ENCODE data around the gene LDAH.

DNA sequence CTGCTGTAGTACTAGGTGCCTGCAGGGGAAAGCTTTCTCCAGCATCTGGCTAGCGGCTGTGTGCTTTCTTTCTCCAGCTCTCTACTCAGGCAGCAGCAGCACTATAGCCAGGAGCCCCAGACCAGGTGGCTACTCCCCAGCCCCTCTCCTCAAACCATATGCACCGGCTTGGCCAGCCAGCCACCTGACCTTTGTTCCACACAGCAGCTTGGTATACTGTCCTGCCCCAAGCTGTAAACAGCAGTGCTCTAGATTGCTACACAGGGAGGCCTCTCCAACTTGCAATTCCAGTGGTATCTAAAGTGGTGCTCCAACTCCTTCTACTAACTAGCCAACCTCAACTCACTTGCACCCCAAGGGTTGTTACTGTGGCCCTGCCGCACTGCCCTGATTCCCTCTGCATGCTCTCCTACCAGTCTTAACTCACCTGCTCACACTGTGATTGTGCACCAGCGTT is 19.6 kb downstream of the LDAH start:
- TF ChIP-seq, protein P1, sequence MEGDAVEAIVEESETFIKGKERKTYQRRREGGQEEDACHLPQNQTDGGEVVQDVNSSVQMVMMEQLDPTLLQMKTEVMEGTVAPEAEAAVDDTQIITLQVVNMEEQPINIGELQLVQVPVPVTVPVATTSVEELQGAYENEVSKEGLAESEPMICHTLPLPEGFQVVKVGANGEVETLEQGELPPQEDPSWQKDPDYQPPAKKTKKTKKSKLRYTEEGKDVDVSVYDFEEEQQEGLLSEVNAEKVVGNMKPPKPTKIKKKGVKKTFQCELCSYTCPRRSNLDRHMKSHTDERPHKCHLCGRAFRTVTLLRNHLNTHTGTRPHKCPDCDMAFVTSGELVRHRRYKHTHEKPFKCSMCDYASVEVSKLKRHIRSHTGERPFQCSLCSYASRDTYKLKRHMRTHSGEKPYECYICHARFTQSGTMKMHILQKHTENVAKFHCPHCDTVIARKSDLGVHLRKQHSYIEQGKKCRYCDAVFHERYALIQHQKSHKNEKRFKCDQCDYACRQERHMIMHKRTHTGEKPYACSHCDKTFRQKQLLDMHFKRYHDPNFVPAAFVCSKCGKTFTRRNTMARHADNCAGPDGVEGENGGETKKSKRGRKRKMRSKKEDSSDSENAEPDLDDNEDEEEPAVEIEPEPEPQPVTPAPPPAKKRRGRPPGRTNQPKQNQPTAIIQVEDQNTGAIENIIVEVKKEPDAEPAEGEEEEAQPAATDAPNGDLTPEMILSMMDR (conservative IDR thresholded peaks at IDR 0.05; ENCODE audit: low read depth in 2 of 2) = no peak
- TF ChIP-seq EZH2 (IDR thresholded peaks at IDR 0.05; ENCODE audit: low read depth, unreplicated experiment) = no peak

All from GM23338 (cell line).